Measurements from ENCODE around the gene GRK5. TPM values are rescaled to one million over a fixed set of nuclear protein-coding genes. Genes with fewer than 3 reads are reported as not detected.

GRK5 gene
- total RNA-seq, 1 experiment from 2014 or later, result 29.0 TPM

DNA sequence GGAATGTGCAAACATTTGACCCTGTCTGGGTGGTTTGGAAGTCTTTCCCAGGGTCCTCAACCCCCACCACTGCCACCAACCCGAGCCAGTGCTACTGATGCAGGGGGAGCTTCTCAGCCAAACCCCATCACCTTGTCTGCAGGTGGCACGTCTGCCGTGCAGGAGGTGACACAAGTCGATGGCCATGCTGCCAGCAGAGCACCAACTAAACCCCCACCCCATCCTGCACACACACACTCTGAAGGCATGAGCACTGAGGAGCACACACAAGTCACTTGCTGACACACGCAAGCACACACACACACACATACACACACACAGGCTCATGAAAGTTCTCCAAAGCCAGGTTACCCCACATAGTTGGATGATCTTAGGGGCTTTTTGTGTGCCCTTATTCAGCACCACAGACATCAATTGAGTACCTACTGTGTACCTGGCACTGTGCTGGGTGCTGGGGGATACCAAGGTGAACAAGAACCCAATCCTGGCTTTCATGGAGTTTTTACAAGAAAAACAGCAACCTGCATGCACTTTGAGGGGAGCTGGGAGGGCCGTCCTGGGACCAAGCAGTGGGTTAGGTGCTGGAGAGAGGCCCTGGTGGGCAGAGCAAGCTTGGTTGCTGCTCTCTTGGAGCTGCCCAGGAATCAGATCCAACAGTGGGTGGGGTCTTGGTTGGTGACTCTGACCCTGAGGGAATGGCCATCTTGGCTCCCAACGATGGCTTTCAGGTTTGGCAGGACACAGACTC lies 216.3 kb downstream of the GRK5 start:
- no peaks in the 10 kb centered on the region for H3K27me3 ChIP-seq (ENCODE audit: control insufficient read depth, insufficient read depth, low read length)
- CTCF ChIA-PET, result no interaction called here
- BruUV-seq (replicated peaks), result no TSS peak

More for the DNA sequence above, 216.3 kb downstream of the GRK5 start:
- no peak overlapping the region for H3K27ac ChIP-seq (ENCODE audit: low read length)
- H3K4me3 ChIP-seq (ENCODE audit: low read depth in 2 of 2, low read length in 2 of 2), result no peak overlapping the region
- POLR2A ChIA-PET, result no interaction called here
- in situ Hi-C loops (cut with HindIII; ENCODE audit: low pct_unique_long_range_greater_than_20kb, low sequenced_read_pairs) (no loop called here), intact Hi-C loops (cut with micrococcal nuclease; ENCODE audit: unreplicated experiment) (no loop called here)
- no peak for ATAC-seq
- no peaks in the 10 kb centered on the region for H3K9me3 ChIP-seq (ENCODE audit: control insufficient read depth, insufficient read depth, low read depth, low read length)
- no peak for DNase-seq (ENCODE audit: low read depth, low spot score)
- H3K4me1 ChIP-seq (ENCODE audit: control insufficient read depth, insufficient read depth, low read length), result no peaks in the 10 kb centered on the region
- TF ChIP-seq CTCF (IDR thresholded peaks at IDR 0.05) (no peak), POLR2AphosphoS5 (IDR thresholded peaks at IDR 0.05; ENCODE audit: low read depth, low read length) (no peak), SIN3A (IDR thresholded peaks at IDR 0.05; ENCODE audit: borderline replicate concordance, insufficient read depth, low read depth, low read length) (no peak), REST (IDR thresholded peaks at IDR 0.05; ENCODE audit: insufficient read depth in 1 of 2, low read depth in 2 of 2, low read length in 1 of 2) (no peak), TCF7L2 (IDR thresholded peaks at IDR 0.05; ENCODE audit: low read depth, low read length) (no peak)
- H3K36me3 ChIP-seq (ENCODE audit: control insufficient read depth, insufficient read depth, low read length), result no peaks in the 10 kb centered on the region

Measured in Panc1 (cell line).